HG03558 (cell line): ENCODE results near the gene MTIF2.
"Not testable (repeated sequence)": the region's sequence is repeated elsewhere in the genome, so short reads cannot be mapped to it uniquely, and the experiment has no call there.

ENCODE experiments used
- ATAC-seq: cut with Tn5 transposase; IDR thresholded peaks from one replicate; pipeline ENCODE4 v1.9.1; 2021; ENCODE audit warnings: moderate number of reproducible peaks; ENCODE audit not compliant: unreplicated experiment; ENCODE audit errors: extremely low read depth

Gene MTIF2

DNA sequence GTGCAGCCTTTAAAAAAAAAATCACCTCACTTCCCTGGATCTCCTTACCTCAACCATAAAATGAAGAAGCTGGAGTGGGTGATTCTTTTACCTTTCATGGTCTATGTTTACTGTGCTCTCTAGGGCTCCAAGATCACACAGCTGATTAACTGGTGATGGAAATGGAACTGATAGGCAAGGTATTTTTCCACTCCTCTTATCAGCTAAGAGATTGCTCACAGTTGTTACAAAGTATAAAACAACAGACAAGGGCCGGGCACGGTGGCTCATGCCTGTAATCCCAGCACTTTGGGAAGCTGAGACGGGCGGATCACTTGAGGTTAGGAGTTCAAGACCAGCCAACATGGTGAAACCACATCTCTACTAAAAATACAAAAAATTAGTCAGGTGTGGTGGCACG, 22.0 kb downstream of the MTIF2 start:
- no peak for ATAC-seq

DNA sequence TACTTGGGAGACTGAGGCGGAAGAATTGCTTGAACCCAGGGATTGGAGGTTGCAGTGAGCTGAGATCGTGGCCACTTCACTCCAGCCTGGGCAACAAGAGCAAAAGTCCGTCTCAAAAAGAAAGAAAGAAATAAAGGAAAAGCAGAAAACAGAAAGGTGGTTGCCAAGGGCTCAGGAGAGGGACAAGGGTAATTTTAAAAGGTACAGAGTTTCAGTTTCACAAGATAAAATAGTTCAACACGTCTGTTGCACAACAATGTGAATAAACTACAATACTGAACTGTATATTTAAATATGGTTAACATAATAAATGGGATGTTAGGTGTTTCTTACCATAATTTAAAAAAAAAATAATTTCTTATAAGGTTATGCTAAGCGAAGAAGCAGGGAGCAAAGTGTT, 23.6 kb downstream of the MTIF2 start:
- ATAC-seq: no peak

DNA sequence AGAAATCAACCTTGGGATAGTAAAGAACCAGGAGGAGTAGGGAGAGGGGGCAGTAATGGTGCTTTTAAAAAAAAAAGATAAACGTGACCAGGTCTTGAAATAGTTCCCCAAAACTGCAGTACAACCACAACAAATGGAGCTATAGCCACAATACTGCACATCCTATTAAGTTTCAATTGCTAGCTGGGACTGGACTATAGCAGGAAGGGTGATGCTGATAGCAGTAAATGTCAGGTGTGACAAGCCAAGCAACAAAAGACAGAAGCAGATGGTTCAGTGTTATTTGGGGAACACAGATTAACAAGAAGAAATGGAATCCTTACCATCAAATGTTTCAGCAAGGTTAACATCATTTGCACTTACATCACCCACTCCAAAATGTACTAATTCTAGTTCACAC, 26.4 kb downstream of the MTIF2 start:
- ATAC-seq: no peak

DNA sequence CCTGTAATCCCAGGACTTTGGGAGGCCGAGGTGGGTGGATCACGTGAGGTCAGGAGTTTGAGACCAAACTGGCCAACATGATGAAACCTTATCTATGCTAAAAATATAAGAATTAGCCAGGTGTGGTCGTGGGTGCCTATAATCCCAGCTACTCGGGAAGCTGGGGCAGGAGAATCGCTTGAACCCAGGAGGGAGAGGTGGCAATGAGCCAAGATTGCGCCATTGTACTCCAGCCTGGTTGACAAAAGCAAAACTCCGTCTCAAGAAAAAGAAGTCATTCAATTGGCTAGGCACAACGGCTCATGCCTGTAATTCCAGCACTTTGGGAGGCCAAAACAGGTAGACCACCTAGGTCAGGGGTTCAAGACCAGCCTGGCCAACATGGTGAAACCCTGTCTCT, 27.4 kb downstream of the MTIF2 start:
- ATAC-seq: not testable (repeated sequence)

DNA sequence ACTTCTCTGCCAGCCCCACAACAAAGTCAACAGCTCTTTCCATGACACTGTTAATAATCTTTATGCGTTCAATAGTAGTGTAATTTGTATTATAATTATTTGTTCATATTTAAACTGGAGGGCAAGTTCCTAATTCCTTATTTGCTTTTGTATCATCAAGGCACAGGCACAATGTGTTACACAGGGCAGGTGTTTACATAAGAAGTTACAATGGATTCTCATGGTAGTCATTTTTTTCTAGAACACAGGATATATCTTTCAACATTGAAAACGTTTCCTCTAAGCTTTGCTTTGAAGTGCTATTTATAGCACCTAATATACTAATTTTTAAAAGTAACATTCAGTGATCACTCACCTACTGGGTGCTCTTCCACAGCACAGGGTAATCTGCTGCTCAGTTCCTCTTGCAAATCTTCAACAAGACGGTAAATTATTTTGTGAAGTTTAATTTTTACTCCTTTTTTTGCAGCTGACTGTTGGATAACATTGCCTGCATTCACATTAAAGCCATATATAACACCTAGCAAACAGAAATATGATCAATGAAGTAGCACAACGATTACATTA, 29.3 kb downstream of the MTIF2 start:
- no peak for ATAC-seq

DNA sequence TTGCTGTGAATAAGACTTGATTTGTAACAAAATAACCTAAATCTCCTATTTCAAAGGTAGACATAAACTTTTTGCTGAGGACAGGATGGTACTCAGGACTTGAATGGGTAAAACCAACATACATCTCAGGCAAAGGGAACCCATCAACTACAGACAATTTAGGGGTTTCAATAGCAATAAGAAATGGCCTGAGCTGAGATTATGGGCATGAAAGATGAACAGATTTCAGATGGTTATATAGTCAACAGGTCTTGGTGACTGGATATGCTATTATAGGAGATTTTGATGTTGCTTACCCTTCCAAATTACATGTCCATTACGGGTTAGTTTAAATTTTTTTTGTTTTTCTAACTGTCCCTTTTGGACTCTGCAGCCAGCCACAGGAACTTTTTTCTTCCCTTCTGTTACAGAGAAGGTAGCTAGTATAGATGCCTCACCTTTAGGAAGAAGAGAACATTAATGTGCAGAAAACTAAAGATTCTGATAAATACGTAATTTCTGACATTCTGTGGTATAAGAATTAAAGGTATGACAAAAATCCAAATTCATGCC, 32.0 kb downstream of the MTIF2 start:
- no peak for ATAC-seq

DNA sequence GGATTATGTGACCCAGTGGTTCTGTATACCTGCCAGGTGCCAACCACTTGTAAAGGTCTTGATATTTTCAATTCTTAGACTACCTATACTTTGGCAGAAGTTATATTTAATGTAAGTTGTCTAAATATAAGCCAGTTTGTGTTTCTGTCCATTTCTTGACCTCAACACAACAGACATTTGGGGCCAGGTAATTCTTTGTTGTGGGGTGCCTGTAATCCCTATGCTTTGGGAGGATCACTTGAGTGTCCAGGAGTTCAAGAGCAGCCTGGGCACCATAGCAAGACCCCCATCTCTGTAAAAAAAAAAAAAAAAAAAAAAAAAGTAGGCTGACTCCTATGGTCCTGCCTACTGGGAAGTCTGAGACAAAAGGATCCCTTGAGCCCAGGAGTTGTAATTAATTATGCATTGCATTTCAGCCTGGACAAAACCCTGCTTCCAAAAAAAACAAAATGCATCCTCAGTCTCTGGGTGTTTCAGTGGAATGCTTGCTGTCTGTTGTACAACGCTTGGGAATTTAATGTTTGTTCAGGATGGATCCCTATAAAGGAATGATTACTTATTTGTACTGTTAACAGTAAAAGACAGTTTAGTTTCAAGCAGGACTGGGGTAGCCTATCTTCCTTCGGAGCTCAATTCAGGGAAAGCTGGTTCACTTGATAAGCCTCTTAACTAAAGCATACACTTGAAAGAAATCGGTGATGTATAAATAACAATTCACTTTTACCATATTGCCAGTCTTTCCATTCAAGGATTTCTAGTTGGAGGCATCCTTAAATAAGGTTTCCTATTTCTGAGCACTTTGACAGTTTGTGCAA, 33.1 kb downstream of the MTIF2 start:
- ATAC-seq: no peak

DNA sequence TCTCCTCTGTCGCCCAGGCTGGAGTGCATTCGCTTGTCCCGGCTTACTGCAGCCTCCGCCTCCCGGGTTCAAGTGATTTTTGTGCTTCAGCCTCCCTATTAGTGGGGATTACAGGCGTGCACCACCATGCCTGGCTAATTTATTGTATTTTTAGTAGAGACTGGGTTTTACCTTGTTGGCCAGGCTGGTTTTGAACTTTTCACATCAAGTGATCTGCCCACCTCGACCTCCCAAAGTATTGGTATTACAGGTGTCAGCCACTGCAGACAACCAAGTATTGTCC, 35.4 kb downstream of the MTIF2 start:
- ATAC-seq: no peak

DNA sequence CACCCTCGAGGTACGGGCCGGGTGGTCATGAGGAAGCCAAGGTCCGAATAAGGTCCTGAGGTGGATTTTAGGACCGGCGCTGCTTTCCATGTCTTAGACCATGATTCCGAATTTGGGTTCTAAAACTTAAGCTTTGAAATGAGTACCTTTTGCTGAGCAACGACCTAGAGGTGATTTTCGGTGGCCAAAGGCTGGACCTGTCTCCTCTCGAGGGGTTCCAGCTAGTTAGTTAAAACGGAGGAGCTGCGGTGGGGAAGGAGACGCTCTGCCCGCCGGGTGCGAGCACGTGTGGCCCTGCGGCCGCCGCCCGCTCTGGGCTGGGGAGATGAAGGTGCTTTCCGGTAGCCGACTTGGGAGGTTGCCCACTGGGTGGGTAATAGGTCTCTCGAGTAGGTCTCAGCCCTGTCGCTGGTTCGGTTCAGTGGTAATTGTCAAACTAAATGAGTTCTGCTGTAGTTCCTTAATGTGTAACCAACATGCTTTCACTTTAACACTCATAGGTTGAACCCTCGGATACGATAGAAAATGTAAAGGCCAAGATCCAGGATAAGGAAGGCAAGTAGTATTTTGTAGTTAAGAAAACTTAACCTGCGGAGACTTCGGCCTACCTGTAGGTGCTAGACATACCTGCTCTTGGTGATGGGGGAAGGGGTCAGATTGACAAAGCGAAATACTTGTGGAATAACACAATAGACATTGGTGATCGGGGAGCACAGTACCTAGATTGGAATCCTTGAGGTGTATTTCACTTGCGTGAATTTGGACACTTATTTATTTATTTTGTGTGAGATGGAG, 36.0 kb downstream of the MTIF2 start:
- ATAC-seq: no peak

DNA sequence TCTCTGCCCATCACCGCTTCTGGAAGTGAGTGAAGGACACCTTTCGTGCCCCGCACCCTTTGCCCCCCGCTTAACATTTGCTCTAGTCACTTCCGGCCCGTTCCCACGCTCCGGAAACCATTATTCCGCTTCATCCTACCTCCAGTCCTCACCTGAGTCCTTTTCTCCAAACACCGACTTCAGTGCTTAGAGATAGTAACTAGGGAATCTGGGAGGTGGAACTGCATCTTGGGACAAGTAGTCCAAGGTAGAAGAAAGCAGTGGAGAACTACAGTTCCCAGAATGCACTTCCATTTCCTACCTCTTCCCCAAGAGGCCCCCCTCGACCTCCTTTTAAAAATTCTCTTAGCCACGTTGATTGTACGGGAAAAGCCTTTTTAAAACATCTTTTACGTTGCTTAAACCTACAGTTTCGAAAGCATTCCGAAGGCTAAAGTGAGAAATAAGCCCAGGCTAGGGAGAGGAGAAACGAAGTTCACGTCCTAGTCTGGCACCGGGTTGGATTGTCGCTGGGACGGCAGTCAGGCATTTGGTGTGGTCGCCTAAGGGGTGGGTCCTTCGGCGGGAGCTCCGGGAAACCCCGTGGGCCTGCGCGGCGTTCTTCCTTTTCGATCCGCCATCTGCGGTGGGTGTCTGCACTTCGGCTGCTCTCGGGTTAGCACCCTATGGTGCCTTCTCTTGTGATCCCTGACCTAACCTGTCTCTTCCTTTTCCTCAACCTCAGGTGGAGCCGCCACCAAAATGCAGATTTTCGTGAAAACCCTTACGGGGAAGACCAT, 36.8 kb downstream of the MTIF2 start, which contains the start of the genes CLHC1 and RPS27A:
Gene CLHC1, minus strand, starts transcription at position 210 of the 779 bp plus-strand sequence. CDS start 9,882 bp downstream, outside the sequence.
Gene RPS27A, plus strand, starts transcription at position 605 of the 779 bp plus-strand sequence. Its CDS starts 137 bp downstream, at position 742.
- ATAC-seq: peak; percentile 92

DNA sequence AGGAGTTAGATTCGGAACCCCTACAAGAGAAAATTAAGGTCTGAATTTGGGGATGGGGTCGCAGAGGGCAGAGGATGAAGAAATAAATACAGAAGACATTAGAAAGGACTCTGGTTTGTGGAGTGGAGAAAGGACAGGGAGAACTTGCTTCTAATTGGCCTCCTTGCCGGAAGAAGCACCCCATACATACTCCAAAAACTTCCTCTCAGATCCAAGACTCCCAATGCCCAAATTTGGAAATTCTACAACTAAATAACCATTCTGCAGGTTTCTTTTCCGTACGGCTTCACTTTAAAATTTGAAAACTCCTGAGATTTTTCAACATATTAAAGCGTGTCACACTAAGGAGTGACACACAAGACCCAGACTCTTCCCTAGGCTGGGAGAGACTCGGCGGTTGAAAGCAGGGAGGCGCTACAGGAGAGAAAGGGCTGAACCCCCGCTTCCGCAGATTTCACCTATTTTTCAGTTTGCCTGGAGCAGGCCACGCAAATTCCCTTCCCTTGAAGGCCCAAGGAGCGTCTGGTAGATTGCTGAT, 37.4 kb downstream of the MTIF2 start:
- no peak for ATAC-seq

DNA sequence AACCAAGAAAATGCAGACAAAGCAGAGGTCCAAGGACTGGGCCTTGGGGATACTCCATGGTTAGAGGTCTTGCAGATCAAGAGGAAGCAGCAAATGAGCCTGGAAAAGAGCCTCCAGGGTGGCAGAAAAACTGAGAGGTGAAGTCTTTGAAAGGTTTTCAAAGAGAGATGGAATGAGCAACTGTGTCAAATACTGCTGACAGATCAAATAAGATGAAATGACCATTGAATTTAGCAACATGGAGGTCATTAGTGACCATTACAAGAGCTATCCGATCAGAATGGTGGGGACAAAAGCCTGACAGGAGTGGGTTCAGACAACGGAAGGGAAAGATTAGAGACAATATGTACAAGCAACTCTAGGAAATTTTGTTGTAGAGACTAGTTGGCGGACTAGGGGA, 38.5 kb downstream of the MTIF2 start:
- no peak for ATAC-seq

DNA sequence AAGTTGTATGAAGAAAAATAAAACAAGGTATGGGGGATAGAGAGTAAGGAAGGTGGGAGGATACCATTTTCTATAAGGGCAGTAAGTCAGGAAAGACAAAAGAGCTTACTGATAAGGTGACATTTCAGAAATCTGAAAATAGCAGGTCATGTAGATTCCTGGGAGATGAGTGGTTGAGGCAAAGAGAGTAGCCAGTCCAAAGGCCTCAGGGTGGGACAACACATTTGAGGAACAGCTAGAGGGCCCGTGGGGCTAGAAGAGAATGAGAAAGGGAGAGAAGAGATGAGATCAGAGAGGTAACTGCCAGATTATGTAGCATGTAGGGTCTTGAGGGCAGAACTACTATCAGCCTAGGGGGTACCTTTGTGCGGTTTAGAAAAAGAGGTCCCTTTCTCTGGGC, 39.8 kb downstream of the MTIF2 start:
- no peak for ATAC-seq

DNA sequence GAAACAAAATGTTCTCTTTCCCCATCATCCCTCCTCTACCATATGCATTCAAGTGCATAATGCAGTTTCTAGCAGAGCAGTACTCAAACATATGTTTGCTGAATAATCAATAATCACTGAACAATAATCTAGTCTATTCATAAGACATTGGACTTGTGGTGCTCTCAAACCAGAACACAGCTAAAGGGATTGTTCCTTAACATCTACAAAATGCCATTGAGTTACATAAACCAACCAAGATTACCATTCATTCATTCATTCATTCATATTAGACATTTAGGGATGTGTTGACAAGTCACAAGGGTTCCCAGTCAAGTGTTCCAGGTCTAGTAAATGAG, 40.8 kb downstream of the MTIF2 start:
- no peak for ATAC-seq

DNA sequence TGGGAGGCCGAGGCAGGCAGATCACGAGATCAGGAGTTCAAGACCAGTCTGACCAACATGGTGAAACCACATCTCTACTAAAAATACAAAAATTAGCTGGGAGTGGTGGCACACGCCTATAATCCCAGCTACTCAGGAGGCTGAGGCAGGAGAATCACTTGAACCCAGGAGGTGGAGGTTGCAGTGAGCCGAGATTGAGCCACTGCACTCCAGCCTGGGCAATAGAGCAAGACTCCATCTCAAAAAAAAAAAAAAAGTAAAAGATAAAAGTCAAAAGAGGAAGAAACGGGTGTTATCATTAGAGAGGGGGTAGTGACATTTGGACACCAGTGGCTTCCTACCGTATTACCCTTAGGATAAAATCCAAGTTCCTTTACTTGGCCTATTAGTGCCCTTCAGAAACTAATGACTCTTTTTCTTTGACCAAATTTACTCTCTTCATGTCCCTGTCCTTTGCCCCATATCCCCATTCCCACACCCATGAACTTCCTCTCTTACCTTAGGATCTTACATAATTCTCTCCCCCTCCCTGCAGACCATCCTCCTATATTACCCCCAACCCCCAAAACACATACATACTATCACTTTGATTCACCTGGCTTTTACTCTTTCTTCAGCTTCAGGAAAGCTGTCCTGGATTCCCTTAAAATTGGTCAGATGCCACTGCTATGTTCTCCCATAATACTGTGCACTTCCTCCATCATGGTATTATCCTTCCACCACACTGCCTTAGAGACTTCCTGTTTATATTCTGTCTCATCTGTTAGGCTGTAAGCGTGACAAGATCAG, 41.4 kb downstream of the MTIF2 start:
- not testable (repeated sequence) for ATAC-seq

DNA sequence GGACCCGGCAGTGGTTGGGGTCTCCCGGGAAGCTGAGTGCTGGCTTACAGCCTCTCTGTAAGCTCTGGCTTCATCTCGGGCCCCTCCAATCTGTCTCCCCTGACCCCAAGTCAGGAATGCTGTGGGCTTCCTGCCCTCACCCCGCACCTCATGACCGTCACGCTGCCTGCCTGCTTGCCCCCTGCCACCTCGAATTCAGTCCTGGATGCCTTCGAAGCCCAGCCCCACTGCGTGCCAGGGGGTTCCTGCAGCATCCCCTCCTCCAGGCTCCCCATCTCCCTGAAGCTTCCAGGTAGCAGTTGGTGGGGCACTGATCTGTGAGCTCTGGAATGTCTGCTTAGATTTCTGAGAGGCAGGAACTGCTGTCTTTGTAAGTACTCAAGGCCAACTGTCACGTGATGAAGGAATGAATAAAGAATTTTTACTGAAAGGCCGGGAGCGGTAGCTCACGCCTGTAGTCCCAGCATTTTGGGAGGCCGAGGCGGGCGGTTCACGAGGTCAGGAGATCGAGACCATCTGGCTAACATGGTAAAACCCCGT, 43.5 kb downstream of the MTIF2 start:
- ATAC-seq: no peak

DNA sequence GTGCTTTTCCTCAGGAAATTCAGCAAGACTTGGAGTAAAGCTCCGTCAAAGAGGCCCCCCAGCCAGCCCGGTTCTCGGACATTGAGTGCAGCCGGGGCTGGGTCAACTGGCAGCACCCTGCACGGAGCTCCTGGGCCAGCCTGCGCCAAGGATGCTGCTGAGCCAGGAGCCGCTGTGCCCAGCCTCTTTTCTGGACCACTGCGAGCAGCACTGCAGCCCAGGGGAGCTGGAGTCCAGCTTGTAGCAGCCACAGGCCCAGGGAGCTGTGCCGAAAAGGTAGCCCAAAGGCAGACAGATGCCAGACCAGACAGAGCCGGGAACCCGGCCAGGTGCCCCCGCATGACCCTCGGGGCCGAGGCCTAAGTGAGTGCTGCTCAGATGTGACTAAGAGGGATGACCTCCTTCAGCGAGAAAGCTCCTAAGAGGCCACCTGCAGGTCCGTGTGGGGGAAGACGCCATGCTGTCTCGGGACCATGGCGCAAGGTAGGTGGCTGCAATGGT, 44.2 kb downstream of the MTIF2 start:
- no peak for ATAC-seq

DNA sequence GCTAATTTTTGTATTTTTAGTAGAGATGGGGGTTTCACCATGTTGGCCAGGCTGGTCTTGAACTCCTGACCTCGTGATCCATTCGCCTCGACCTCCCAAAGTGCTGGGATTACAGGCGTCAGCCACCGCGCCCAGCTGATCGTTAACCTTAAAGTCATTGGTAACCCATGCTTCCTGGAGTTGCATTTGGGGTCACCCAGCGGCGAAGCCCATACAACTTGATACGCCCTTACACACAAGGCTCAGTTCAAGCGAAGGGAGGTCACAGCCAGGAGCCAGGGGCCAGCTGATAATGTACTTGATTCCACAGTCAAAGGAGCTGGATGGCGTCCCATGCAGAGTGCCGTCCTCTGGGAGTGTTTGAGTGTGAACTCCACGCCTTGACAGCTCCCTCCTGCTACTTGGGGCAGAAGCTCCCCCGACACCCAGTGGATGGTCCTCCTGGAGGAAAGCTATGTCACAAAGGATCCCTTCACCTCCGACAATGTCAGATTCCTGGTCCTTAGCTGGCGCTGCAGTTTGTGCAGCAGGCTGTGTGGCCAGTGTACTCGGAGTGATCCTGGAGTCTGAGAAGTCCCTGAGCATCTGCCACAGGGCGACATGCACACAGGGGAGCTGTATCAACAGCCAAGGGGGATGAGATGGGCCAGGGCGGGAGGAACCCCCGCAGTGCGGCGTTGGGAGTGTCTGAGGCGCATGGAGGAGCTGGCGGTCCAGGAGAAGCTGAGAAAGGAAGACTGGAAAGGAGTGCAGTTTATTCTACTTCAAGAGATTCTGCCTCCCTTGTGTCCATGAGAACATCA, 44.9 kb downstream of the MTIF2 start:
- no peak for ATAC-seq
